K562 (cell line): Measurements from ENCODE around the gene TLR8. TPM values are rescaled to one million over a fixed set of nuclear protein-coding genes. Genes with fewer than 3 reads are reported as not detected.

ENCODE experiments used
- ADNP ChIP-seq: fragments of 200-800 bp; sonication (Bioruptor generic); IDR thresholded peaks from 2 replicates; pipeline ENCODE4 v1.6.1; 2016; ENCODE audit warnings: missing genetic modification characterization, missing compliant biosample characterization
- CSDE1 ChIP-seq, 2 experiments: fragments of 450-650 bp; IDR thresholded peaks; 2 replicates each; pipeline ENCODE4 v1.6.1; 2016; ENCODE audit warnings: mild to moderate bottlenecking in 1 of 2
- HEY1 ChIP-seq: fragments of 250-450 bp; sonication (Bioruptor Pico); IDR thresholded peaks from 2 replicates; pipeline ENCODE4 v1.5.0; 2020; ENCODE audit warnings: mild to moderate bottlenecking, moderate library complexity, borderline replicate concordance
- HNRNPH1 ChIP-seq: fragments of 200-400 bp; formaldehyde crosslinking; optimal IDR thresholded peaks from 2 replicates; pipeline ENCODE3; 2017; ENCODE audit warnings: low read depth, mild to moderate bottlenecking, low read length, moderate library complexity
- IFI16 ChIP-seq: fragments of 250-450 bp; sonication (Bioruptor Pico); IDR thresholded peaks from 2 replicates; pipeline ENCODE4 v2.1.2; 2022; ENCODE audit warnings: mild to moderate bottlenecking, inconsistent platforms
- JUNB ChIP-seq: fragments of 450-650 bp; formaldehyde crosslinking; conservative IDR thresholded peaks from 2 replicates; pipeline ENCODE4 v1.4.0; 2020; ENCODE audit warnings: mild to moderate bottlenecking
- POLR2B ChIP-seq: fragments of 450-650 bp; IDR thresholded peaks from 2 replicates; pipeline ENCODE4 v1.6.1; 2018; ENCODE audit warnings: low read depth; ENCODE audit not compliant: partially characterized antibody
- PRPF4 ChIP-seq: fragments of 200-400 bp; formaldehyde crosslinking; IDR thresholded peaks from one replicate; pipeline ENCODE4 v1.6.1; 2017; ENCODE audit warnings: low read length, low read depth, mild to moderate bottlenecking; ENCODE audit not compliant: insufficient read depth, poor library complexity, severe bottlenecking
- RBM25 ChIP-seq: fragments of 200-400 bp; formaldehyde crosslinking; IDR thresholded peaks from 2 replicates; pipeline ENCODE4 v1.6.1; 2018; ENCODE audit warnings: low read length, low read depth, moderate library complexity; ENCODE audit not compliant: severe bottlenecking
- RCOR1 ChIP-seq, 2 experiments: IDR thresholded peaks; 2 replicates each; pipeline ENCODE4 v1.6.1; 2012; ENCODE audit warnings: low read depth in 2 of 2, low read length in 2 of 2, borderline replicate concordance in 1 of 2, improper control_type of control experiment in 1 of 2
- TRIM28 ChIP-seq: fragments of 450-650 bp; IDR thresholded peaks from 2 replicates; pipeline ENCODE4 v1.6.1; 2017
- ZFX ChIP-seq: sonication (generic); formaldehyde crosslinking; IDR thresholded peaks from 2 replicates; pipeline ENCODE4 v1.8.0; 2022; ENCODE audit warnings: mild to moderate bottlenecking, missing genetic modification reagents, moderate library complexity
- ZNF224 ChIP-seq: sonication (generic); formaldehyde crosslinking; IDR thresholded peaks from 2 replicates; pipeline ENCODE4 v1.8.0; 2022; ENCODE audit warnings: mild to moderate bottlenecking, missing genetic modification reagents
- ZNF707 ChIP-seq: fragments of 250-450 bp; sonication (Bioruptor Pico); conservative IDR thresholded peaks from 2 replicates; pipeline ENCODE4 v1.8.0; 2022; ENCODE audit warnings: inconsistent platforms, mild to moderate bottlenecking, moderate library complexity
- polyA plus RNA-seq, 8 experiments: library from polyadenylated mRNA; depleted of rRNA in 4 of 8; stranded (reverse) in 5 of 8; unstranded in 3 of 8; fragments of >200 nt; fragmentation: Nextera tagmentation in 2 of 8; fragmentation: Illumina TruSeq in 1 of 8; extraction: Ambion mirVana in 2 of 8; extraction: Trizol in 1 of 8; gene quantifications; 2 replicates each; pipeline versions ENCODE4 v1.2.1 to v1.2.3, GENCODE V29; 2011 to 2014; ENCODE audit warnings: inconsistent platforms in 1 of 8, missing spikeins in 1 of 8
- total RNA-seq, 7 experiments: library from RNA; depleted of rRNA in 6 of 7; stranded (reverse); fragments of >200 nt in 6 of 7; fragmentation: Illumina TruSeq in 2 of 7; extraction: Trizol in 2 of 7; gene quantifications; 2 replicates each; pipeline versions ENCODE4 v1.2.1 to v1.2.3, GENCODE V29; 2011 to 2021; ENCODE audit warnings: low replicate concordance in 1 of 7
- TF ChIP-seq, protein P1 (sequence below): fragments of 450-650 bp; IDR thresholded peaks from 2 replicates; pipeline ENCODE4 v1.6.1; 2016; ENCODE audit warnings: low read depth, mild to moderate bottlenecking, moderate library complexity
- TF ChIP-seq, protein P2 (sequence below): fragments of 200-800 bp; sonication (Bioruptor generic); IDR thresholded peaks from 2 replicates; pipeline ENCODE4 v1.6.1; 2016; ENCODE audit warnings: missing genetic modification characterization, missing compliant biosample characterization
- TF ChIP-seq, protein P3 (sequence below): fragments of 200-800 bp; sonication (Bioruptor generic); IDR thresholded peaks from 2 replicates; pipeline ENCODE4 v1.6.1; 2017; ENCODE audit warnings: missing genetic modification characterization, missing compliant biosample characterization
- TF ChIP-seq, protein P4 (sequence below), 3 experiments: fragments of 200-800 bp in 1 of 3; sonication (Bioruptor generic) in 1 of 3; sonication (generic) in 1 of 3; formaldehyde crosslinking in 1 of 3; IDR thresholded peaks; 2 replicates each; pipeline versions ENCODE4 v1.6.1 to v1.8.0; 2016 to 2022; ENCODE audit warnings: mild to moderate bottlenecking in 2 of 3, missing compliant biosample characterization in 2 of 3, missing genetic modification characterization in 2 of 3, missing genetic modification reagents in 1 of 3

Gene TLR8
- total and polyA plus RNA-seq, 9 of the 15 experiments (the other 6 are each of a cell fraction or from before 2014, with no cell fraction given) = not detected

- TF ChIP-seq HEY1 (CRISPR knock-in tag) (no peak), HNRNPH1 (no peak), TRIM28 (no peak), ZNF707 (CRISPR knock-in tag) (no peak), ZFX (peak; percentile 69), POLR2B (peak; percentile 57), RCOR1 (IDR thresholded peaks at IDR 0.05; ENCODE audit: borderline replicate concordance in 1 of 2, low read depth in 2 of 2, low read length in 2 of 2) (0 out of 4 replicates have a peak, but pooled peaks of 1 of the 2 experiments have one; percentile 38), ZNF224 (CRISPR knock-in tag) (no peak), IFI16 (CRISPR knock-in tag) (no peak), CSDE1 (IDR thresholded peaks at IDR 0.05) (no peak), RBM25 (no peak), ADNP (no peak), JUNB (CRISPR knock-in tag) (no peak), PRPF4 (no peak)
- TF ChIP-seq, protein P1, sequence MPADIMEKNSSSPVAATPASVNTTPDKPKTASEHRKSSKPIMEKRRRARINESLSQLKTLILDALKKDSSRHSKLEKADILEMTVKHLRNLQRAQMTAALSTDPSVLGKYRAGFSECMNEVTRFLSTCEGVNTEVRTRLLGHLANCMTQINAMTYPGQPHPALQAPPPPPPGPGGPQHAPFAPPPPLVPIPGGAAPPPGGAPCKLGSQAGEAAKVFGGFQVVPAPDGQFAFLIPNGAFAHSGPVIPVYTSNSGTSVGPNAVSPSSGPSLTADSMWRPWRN = no peak
- TF ChIP-seq, protein P2, sequence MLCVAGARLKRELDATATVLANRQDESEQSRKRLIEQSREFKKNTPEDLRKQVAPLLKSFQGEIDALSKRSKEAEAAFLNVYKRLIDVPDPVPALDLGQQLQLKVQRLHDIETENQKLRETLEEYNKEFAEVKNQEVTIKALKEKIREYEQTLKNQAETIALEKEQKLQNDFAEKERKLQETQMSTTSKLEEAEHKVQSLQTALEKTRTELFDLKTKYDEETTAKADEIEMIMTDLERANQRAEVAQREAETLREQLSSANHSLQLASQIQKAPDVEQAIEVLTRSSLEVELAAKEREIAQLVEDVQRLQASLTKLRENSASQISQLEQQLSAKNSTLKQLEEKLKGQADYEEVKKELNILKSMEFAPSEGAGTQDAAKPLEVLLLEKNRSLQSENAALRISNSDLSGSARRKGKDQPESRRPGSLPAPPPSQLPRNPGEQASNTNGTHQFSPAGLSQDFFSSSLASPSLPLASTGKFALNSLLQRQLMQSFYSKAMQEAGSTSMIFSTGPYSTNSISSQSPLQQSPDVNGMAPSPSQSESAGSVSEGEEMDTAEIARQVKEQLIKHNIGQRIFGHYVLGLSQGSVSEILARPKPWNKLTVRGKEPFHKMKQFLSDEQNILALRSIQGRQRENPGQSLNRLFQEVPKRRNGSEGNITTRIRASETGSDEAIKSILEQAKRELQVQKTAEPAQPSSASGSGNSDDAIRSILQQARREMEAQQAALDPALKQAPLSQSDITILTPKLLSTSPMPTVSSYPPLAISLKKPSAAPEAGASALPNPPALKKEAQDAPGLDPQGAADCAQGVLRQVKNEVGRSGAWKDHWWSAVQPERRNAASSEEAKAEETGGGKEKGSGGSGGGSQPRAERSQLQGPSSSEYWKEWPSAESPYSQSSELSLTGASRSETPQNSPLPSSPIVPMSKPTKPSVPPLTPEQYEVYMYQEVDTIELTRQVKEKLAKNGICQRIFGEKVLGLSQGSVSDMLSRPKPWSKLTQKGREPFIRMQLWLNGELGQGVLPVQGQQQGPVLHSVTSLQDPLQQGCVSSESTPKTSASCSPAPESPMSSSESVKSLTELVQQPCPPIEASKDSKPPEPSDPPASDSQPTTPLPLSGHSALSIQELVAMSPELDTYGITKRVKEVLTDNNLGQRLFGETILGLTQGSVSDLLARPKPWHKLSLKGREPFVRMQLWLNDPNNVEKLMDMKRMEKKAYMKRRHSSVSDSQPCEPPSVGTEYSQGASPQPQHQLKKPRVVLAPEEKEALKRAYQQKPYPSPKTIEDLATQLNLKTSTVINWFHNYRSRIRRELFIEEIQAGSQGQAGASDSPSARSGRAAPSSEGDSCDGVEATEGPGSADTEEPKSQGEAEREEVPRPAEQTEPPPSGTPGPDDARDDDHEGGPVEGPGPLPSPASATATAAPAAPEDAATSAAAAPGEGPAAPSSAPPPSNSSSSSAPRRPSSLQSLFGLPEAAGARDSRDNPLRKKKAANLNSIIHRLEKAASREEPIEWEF (CRISPR knock-in tag) = no peak
- TF ChIP-seq, protein P3, sequence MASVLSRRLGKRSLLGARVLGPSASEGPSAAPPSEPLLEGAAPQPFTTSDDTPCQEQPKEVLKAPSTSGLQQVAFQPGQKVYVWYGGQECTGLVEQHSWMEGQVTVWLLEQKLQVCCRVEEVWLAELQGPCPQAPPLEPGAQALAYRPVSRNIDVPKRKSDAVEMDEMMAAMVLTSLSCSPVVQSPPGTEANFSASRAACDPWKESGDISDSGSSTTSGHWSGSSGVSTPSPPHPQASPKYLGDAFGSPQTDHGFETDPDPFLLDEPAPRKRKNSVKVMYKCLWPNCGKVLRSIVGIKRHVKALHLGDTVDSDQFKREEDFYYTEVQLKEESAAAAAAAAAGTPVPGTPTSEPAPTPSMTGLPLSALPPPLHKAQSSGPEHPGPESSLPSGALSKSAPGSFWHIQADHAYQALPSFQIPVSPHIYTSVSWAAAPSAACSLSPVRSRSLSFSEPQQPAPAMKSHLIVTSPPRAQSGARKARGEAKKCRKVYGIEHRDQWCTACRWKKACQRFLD (CRISPR knock-in tag) = no peak
- TF ChIP-seq, protein P4, sequence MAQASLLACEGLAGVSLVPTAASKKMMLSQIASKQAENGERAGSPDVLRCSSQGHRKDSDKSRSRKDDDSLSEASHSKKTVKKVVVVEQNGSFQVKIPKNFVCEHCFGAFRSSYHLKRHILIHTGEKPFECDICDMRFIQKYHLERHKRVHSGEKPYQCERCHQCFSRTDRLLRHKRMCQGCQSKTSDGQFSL (CRISPR knock-in tag; IDR thresholded peaks at IDR 0.05) = no peak
- TF ChIP-seq, protein P4 (tag; IDR thresholded peaks at IDR 0.05) = no peak
Observed at GRCh38 chrX:12965131-12965940, 58.9 kb downstream of the TLR8 start (continued).
